Loucy (cell line): ENCODE data around the gene FMNL3.

Source experiments
- CTCF ChIP-seq: fragments of 200-600 bp; sonication (generic); conservative IDR thresholded peaks from 2 replicates; pipeline ENCODE4 v1.5.1; 2014; ENCODE audit warnings: mild to moderate bottlenecking, antibody characterized with exemption, low read length
- EZH2phosphoT487 ChIP-seq: fragments of 200-600 bp; IDR thresholded peaks from 2 replicates; pipeline ENCODE4 v1.6.1; 2018; ENCODE audit warnings: antibody characterized with exemption, mild to moderate bottlenecking, moderate library complexity, borderline replicate concordance

DNA sequence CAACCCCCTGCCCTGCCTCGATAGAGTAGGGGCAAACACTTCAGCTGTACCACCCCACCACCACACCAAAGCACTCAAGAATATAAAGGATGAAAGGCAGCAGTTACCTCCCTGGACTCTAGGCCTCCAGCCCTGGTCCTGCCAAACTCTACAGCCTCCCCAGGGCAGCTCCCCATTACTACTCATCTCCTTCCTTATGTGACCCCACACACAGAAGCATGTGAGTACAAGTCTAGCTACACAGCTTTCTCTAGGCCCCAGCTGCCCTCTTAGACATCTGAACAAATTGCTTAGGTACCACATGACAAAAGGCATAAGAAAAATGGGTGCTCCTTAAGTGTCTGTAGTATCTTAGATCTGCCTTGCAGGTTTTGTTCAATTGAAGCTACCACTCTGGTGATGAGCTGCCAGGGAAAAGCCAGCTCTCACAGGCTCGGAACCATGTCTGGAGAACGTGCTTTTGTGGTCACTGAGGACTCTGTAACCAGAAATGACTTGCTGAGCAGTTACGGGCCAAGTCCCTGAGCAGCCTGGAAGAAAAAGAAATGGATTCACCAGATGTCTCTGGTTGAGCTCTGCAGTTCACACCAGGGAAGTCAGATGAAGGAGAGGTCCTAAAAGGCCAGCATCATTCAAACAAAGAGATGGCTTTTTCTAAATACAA lies 32.8 kb downstream of the FMNL3 start:
- TF ChIP-seq CTCF (no peak), EZH2phosphoT487 (no peak)
